Ectodermal cell (in vitro differentiated cells): ENCODE measurements around the gene FADS3.

Source experiments
- H3K27ac ChIP-seq: 2 replicates; pipeline ENCODE4 v1.7.0; 2013; ENCODE audit warnings: mild to moderate bottlenecking, low read depth, low read length; ENCODE audit not compliant: insufficient read depth, poor library complexity, severe bottlenecking
- H3K27me3 ChIP-seq: 2 replicates; pipeline ENCODE4 v1.7.0; 2013; ENCODE audit warnings: mild to moderate bottlenecking, low read length; ENCODE audit not compliant: insufficient read depth, control insufficient read depth, poor library complexity, severe bottlenecking
- H3K36me3 ChIP-seq: one replicate; pipeline ENCODE4 v1.7.0; 2013; ENCODE audit warnings: low read length; ENCODE audit not compliant: control insufficient read depth, insufficient read depth
- H3K4me1 ChIP-seq: one replicate; pipeline ENCODE4 v1.7.0; 2013; ENCODE audit warnings: low read length; ENCODE audit not compliant: control insufficient read depth, insufficient read depth
- H3K4me3 ChIP-seq: 2 replicates; pipeline ENCODE4 v1.7.0; 2013; ENCODE audit warnings: low read depth, low read length, control low read depth; ENCODE audit not compliant: insufficient read depth
- H3K9me3 ChIP-seq: 2 replicates; pipeline ENCODE4 v1.7.0; 2013; ENCODE audit warnings: mild to moderate bottlenecking, low read length, moderate library complexity; ENCODE audit not compliant: control insufficient read depth
- WGBS, 2 experiments: methylation state at CpG; one replicate each; pipeline ENCODE4 v1.1.7; 2013; ENCODE audit warnings: missing lambda C conversion rate in 2 of 2; 5-methylcytosine and 5-hydroxymethylcytosine counted together

Gene FADS3

DNA sequence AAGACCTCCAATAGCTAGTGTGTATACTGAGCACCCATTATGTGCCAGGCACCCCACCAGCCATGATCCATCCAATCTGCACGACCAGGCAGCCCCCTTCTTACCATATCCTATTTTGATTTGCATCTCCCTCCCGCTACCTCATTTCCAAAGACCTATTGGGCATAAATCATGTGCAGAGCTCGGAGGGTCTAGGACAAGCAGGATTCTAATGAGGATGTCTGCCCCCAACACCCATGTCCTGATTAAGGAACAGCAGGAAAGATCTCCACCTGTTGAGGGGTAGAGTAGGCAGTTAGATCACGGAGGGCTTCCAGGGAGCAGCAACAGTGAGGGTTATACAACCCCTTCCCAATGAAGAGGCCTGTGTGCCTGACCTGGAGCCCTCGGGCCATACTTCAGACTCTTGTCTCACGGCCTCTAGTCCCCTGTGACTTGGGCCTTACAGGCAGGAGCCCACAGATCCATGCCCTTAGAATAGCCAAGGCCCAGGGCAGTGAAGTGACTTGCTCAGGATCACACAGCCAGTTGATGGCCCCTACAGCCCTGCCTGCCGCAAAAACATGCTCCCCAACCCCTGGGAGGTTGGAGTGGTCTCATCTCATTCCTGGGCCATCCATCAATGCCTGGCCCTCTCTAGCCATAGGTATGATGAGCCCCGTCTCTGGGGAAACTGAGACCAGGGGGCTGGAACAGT lies 22.5 kb upstream of the FADS3 start:
- Histone ChIP-seq H3K4me3 (no peak overlapping the region), H3K27me3 (peaks cover 31% of the 10 kb centered on the region), H3K9me3 (no peaks in the 10 kb centered on the region), H3K36me3 (no peaks in the 10 kb centered on the region), H3K27ac (no peak overlapping the region), H3K4me1 (peaks cover 4% of the 10 kb centered on the region)
- 87 to 88% methylated on average over 8 of the region's 8 CpGs for WGBS, 2 experiments

- WGBS, 2 experiments, result 90 to 93% methylated on average over 18 of the region's 18 CpGs
- Histone ChIP-seq H3K4me3 (no peak overlapping the region), H3K9me3 (no peaks in the 10 kb centered on the region), H3K36me3 (no peaks in the 10 kb centered on the region), H3K4me1 (peaks cover 7% of the 10 kb centered on the region), H3K27me3 (peaks cover 25% of the 10 kb centered on the region), H3K27ac (no peak overlapping the region)
Measured at GRCh38 chr11:61912991-61913698, 21.8 kb upstream of the FADS3 start.

DNA sequence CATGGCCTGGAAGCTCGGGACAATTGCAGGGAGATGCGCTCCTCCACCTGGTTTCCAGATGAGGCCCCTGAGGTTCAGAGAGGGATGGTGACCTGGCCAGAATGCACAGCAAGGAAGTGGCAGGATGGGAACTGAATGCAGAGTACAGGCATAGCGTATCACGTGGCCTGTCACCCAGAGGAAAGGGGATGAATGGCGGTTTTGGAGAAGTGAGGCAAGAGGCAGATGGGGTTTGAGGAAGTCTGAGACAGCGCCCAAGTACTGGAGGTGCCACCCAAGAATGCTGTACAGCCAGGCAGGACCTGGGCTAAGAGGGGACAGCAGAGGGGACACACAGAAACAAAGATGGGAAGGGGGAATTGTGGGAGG lies 21.2 kb upstream of the FADS3 start:
- Histone ChIP-seq H3K36me3 (no peaks in the 10 kb centered on the region), H3K27ac (no peak overlapping the region), H3K4me3 (no peak overlapping the region), H3K9me3 (no peaks in the 10 kb centered on the region), H3K27me3 (peaks cover 19% of the 10 kb centered on the region), H3K4me1 (peaks cover 7% of the 10 kb centered on the region)
- WGBS, 2 experiments, result 90 to 92% methylated on average over 6 of the region's 6 CpGs

GRCh38 chr11:61911701-61912529 lies 20.6 kb upstream of the FADS3 start:
- Histone ChIP-seq H3K4me3 (no peak overlapping the region), H3K27ac (no peak overlapping the region), H3K4me1 (peaks cover 7% of the 10 kb centered on the region), H3K36me3 (no peaks in the 10 kb centered on the region), H3K9me3 (no peaks in the 10 kb centered on the region), H3K27me3 (peaks cover 13% of the 10 kb centered on the region)
- 93 to 95% methylated on average over 17 of the region's 17 CpGs for WGBS, 2 experiments

GRCh38 chr11:61911128-61911700 lies 19.9 kb upstream of the FADS3 start:
- Histone ChIP-seq H3K27me3 (peaks cover 6% of the 10 kb centered on the region), H3K36me3 (no peaks in the 10 kb centered on the region), H3K27ac (no peak overlapping the region), H3K4me3 (no peak overlapping the region), H3K4me1 (peaks cover 7% of the 10 kb centered on the region), H3K9me3 (no peaks in the 10 kb centered on the region)
- WGBS, 2 experiments, result 89 to 93% methylated on average over 7 of the region's 7 CpGs

- no peak overlapping the region for H3K4me3 ChIP-seq
- no peaks in the 10 kb centered on the region for H3K36me3 ChIP-seq
- whole genome bisulfite sequencing, 2 experiments, result 93 to 94% methylated on average over 13 of the region's 13 CpGs
- no peaks in the 10 kb centered on the region for H3K27me3 ChIP-seq
- H3K4me1 ChIP-seq, result peaks cover 7% of the 10 kb centered on the region
- H3K9me3 ChIP-seq, result no peaks in the 10 kb centered on the region
- no peak overlapping the region for H3K27ac ChIP-seq
Measured at GRCh38 chr11:61910187-61911127, 19.1 kb upstream of the FADS3 start.

DNA sequence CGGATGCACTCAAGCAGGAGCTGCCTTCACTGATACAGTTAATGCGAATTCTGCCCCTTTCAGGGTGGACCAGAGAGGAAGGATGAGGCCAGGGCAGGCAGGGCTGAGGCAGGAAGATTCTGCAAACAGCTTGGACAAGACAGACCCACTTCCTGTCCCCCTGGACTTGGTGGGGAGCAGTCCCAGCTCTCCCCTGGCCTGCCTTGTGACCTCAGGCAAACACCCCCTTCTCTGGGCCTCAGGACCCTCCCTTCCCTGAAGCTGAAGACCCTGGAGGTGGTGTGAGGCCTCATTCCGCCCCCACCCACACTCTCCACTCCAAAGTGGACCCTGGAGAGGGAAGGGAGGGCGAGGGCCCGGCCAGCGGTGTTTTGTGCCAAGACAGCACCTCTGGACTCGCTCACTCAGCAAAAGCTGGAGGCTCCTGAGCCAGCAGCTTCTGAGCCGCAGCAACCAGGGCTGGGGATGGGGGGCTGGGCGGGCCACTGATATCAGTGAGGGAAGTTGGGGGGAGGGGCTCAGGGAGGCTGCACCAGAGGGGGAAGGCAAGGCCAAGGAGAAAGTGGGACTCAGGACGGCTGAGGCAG lies 17.5 kb upstream of the FADS3 start:
- WGBS, 2 experiments, result 68 to 71% methylated on average over 10 of the region's 10 CpGs
- H3K9me3 ChIP-seq, result no peaks in the 10 kb centered on the region
- no peak overlapping the region for H3K4me3 ChIP-seq
- H3K4me1 ChIP-seq, result peaks cover 7% of the 10 kb centered on the region
- no peaks in the 10 kb centered on the region for H3K36me3 ChIP-seq
- no peaks in the 10 kb centered on the region for H3K27me3 ChIP-seq
- H3K27ac ChIP-seq, result no peak overlapping the region

DNA sequence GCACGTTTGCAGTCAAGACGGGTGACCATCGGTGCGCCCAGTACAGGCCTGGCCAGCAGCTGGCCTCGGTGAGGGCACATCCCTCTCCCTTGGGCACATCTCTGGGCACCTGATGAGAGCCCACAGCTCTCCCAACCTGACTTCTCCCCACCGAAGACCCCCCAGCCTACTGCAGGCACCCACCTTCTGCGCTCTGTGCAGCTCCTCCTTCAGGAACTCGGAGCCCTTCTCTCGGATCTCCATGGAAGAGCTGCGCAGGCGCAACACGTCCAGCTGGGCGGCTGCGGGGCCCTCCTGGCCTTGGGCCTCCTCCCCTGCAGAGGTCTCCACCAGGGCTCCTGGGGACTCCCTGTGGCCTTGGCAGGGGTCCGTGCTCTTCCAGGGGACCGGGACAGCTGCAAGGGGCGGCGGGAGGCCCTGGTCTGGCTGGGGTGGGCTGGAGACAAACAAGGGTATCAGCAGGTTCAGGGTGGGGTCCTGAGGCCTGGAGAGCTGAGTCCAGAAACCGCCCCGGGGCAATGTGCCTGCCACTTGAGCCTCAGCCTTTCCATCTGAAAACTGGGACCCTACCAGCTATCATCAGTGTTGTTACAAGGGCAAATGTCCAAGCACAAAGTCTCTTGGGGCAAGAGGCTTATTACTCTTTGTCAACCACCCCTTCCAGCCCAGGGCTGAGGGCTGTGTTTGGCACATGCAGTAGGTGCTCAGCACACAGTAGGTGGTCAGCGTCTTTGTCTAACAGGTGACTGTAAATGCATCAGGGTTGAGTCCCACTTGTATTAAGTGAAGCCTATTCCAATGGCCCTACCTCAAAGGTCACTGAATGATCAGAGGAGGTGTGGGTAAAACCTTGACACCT lies 16.8 kb upstream of the FADS3 start:
- H3K9me3 ChIP-seq, result no peaks in the 10 kb centered on the region
- H3K4me3 ChIP-seq, result no peak overlapping the region
- 94% methylated on average over 21 of the region's 21 CpGs for WGBS, 2 experiments
- H3K4me1 ChIP-seq, result peaks cover 7% of the 10 kb centered on the region
- H3K27me3 ChIP-seq, result no peaks in the 10 kb centered on the region
- no peak overlapping the region for H3K27ac ChIP-seq
- no peaks in the 10 kb centered on the region for H3K36me3 ChIP-seq
